Left renal pelvis (tissue), 4 donors: ENCODE data around the gene ACVR1B. TPM values are rescaled to one million over a fixed set of nuclear protein-coding genes. Genes with fewer than 3 reads are reported as not detected.
"Not testable (repeated sequence)": the region's sequence is repeated elsewhere in the genome, so short reads cannot be mapped to it uniquely, and the experiment has no call there.

Source experiments
- DNase-seq, 4 donors: peaks; one replicate each; pipeline ENCODE4 v3.0.0-alpha.2; 2013; ENCODE audit warnings: low read depth in 4 of 4, low spot score in 3 of 4
- polyA plus RNA-seq, 4 donors: library from polyadenylated mRNA; unstranded; fragments of 120-200 nt; gene quantifications; one replicate each; pipeline ENCODE4 v1.2.1, GENCODE V29; 2013; ENCODE audit not compliant: insufficient read length in 4 of 4

The ACVR1B gene
- polyA plus RNA-seq, 4 donors, result 22.5 to 61.6 (median 55.0) TPM

GRCh38 chr12:51962737-51963136 lies 11.2 kb downstream of the ACVR1B start:
- no peak for DNase-seq

GRCh38 chr12:51963477-51963876 lies 12.0 kb downstream of the ACVR1B start:
- no peak for DNase-seq

GRCh38 chr12:51969643-51970042 lies 18.1 kb downstream of the ACVR1B start:
- no peak for DNase-seq

- DNase-seq, result peak in 1 of 4 donors; percentile 47
Measured at GRCh38 chr12:51970904-51971646, 19.6 kb downstream of the ACVR1B start.

- DNase-seq, result no peak
Measured at GRCh38 chr12:51971679-51972421, 20.4 kb downstream of the ACVR1B start.

- DNase-seq, result no peak
Measured at GRCh38 chr12:51972422-51972812, 20.9 kb downstream of the ACVR1B start.

GRCh38 chr12:51972849-51973273 lies 21.4 kb downstream of the ACVR1B start:
- no peak for DNase-seq

GRCh38 chr12:51973560-51973959 lies 22.1 kb downstream of the ACVR1B start:
- no peak for DNase-seq

GRCh38 chr12:51974646-51975045 lies 23.1 kb downstream of the ACVR1B start:
- DNase-seq, result no peak

GRCh38 chr12:51975196-51975595 lies 23.7 kb downstream of the ACVR1B start:
- DNase-seq, result no peak

- peak in 2 of 4 donors; percentile 66 to 72 for DNase-seq
Measured at GRCh38 chr12:51976376-51977160, 25.1 kb downstream of the ACVR1B start.

- no peak for DNase-seq
Measured at GRCh38 chr12:51977320-51977753, 25.8 kb downstream of the ACVR1B start.

GRCh38 chr12:51979306-51979705 lies 27.8 kb downstream of the ACVR1B start:
- DNase-seq, result not testable (repeated sequence)

- DNase-seq, result peak in 3 of 4 donors; percentile 61 to 64 (median 61)
Measured at GRCh38 chr12:51980051-51980808, 28.7 kb downstream of the ACVR1B start.

GRCh38 chr12:51980809-51981127 lies 29.3 kb downstream of the ACVR1B start:
- DNase-seq, result no peak

- DNase-seq, result no peak
Measured at GRCh38 chr12:51984657-51985056, 33.2 kb downstream of the ACVR1B start.

GRCh38 chr12:51985154-51985835 lies 33.8 kb downstream of the ACVR1B start:
- no peak for DNase-seq

- no peak for DNase-seq
Measured at GRCh38 chr12:51986834-51987233, 35.3 kb downstream of the ACVR1B start.

- DNase-seq, result no peak
Measured at GRCh38 chr12:51992246-51992645, 40.7 kb downstream of the ACVR1B start.

- DNase-seq, result no peak
Measured at GRCh38 chr12:51994539-51994820, 43.0 kb downstream of the ACVR1B start.
